ENCODE results near the gene RCN1.
"Not testable (repeated sequence)": the region's sequence is repeated elsewhere in the genome, so short reads cannot be mapped to it uniquely, and the experiment has no call there.

The RCN1 gene

DNA sequence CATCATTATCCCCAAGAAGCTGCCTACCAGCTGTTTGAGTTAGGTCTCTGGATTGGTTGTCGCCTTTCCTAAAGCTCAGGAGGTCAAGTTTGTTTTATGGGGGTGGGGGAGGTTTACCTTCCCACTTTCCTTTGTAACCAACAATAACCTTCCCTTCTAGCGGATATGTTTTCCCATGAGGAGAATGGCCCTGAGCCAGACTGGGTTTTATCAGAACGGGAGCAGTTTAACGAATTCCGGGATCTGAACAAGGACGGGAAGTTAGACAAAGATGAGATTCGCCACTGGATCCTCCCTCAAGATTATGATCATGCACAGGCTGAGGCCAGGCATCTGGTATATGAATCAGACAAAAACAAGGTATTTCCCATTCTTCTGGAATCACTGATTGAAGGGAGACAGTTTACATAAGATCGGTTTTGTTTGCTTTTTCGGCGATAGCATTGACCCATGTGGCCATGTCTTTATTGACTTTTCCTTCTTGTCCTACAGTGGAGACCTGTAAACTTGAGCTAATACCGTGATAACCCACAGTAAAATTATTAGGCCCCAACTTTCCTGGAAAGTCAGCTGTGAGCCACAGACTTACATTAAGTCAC is 12.3 kb downstream of the RCN1 start:
- FAIRE-seq: peak; percentile 67
- not testable (repeated sequence) for DNase-seq (ENCODE audit: insufficient read length)
- 0 out of 2 replicates have a peak, but pooled peaks have one; percentile 6 for TF ChIP-seq POLR2AphosphoS5 (IDR thresholded peaks at IDR 0.05; ENCODE audit: low read depth, low read length)

DNA sequence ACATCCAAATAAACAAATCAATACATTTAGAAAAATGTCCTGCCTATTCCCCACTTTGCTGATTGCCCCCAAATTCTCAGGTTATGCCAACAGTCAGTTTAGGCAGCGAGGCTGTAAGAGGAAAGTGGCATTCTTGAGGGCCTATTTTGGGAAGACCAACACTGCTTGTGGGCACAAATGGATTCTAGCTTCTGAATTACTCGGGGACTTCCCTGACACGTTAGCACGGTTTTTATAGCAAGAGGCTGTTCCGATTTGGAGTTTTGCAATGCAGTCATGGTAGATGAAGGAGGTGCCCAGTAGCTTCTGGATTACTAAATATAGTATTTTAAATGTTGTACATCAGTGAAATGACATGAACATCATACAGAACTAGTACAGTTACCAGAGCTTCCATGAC is 13.1 kb downstream of the RCN1 start:
- no peak for FAIRE-seq
- DNase-seq (ENCODE audit: insufficient read length): no peak
- TF ChIP-seq POLR2A (IDR thresholded peaks at IDR 0.05; ENCODE audit: low read depth, low read length) (no peak), TAF1 (IDR thresholded peaks at IDR 0.05; ENCODE audit: borderline replicate concordance, low read depth, low read length) (no peak), POLR2AphosphoS5 (IDR thresholded peaks at IDR 0.05; ENCODE audit: low read depth, low read length) (no peak)

GRCh38 chr11:32105871-32106560 is 15.1 kb downstream of the RCN1 start:
- TF ChIP-seq POLR2AphosphoS5 (IDR thresholded peaks at IDR 0.05; ENCODE audit: low read depth, low read length) (peak; percentile 86), POLR2A (IDR thresholded peaks at IDR 0.05; ENCODE audit: low read depth, low read length) (peak; percentile 71), TAF1 (IDR thresholded peaks at IDR 0.05; ENCODE audit: borderline replicate concordance, low read depth, low read length) (no peak)
- DNase-seq (ENCODE audit: insufficient read length): no peak
- peak; percentile 66 for FAIRE-seq

GRCh38 chr11:32107647-32108046 is 16.8 kb downstream of the RCN1 start:
- TF ChIP-seq POLR2AphosphoS5 (IDR thresholded peaks at IDR 0.05; ENCODE audit: low read depth, low read length) (no peak), TAF1 (IDR thresholded peaks at IDR 0.05; ENCODE audit: borderline replicate concordance, low read depth, low read length) (no peak), POLR2A (IDR thresholded peaks at IDR 0.05; ENCODE audit: low read depth, low read length) (no peak)
- DNase-seq (ENCODE audit: insufficient read length) (no peak), FAIRE-seq (peak; percentile 5)

- TF ChIP-seq TAF1 (IDR thresholded peaks at IDR 0.05; ENCODE audit: borderline replicate concordance, low read depth, low read length): no peak
- TF ChIP-seq POLR2A (IDR thresholded peaks at IDR 0.05; ENCODE audit: low read depth, low read length): no peak
- no peak for TF ChIP-seq POLR2AphosphoS5 (IDR thresholded peaks at IDR 0.05; ENCODE audit: low read depth, low read length)
- DNase-seq (ENCODE audit: insufficient read length): no peak
- FAIRE-seq: no peak
These were observed 17.7 kb downstream of the RCN1 start for GRCh38 chr11:32108576-32108975.

DNA sequence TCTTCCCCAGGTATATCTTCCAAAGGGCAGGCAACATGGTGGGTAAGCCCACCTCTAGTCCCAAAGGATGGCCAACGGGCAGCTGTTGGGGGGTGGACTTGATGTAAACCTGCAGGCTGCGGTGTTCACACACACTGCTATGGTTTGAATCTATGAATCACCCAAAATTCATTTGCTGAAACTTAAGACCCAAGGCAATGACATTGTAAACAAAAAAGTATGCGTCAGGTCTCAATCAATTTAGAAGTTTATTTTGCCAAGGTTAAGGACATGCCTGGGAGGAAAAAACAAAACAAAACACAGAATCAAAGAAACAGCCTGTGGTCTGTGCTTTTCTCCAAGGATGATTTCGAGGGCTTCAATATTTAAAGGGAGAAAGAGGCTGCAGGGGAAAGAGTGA is 18.3 kb downstream of the RCN1 start:
- no peak for FAIRE-seq
- no peak for DNase-seq (ENCODE audit: insufficient read length)
- no peak for TF ChIP-seq TAF1 (IDR thresholded peaks at IDR 0.05; ENCODE audit: borderline replicate concordance, low read depth, low read length)
- TF ChIP-seq POLR2AphosphoS5 (IDR thresholded peaks at IDR 0.05; ENCODE audit: low read depth, low read length): no peak
- TF ChIP-seq POLR2A (IDR thresholded peaks at IDR 0.05; ENCODE audit: low read depth, low read length): no peak

GRCh38 chr11:32109592-32109991 is 18.7 kb downstream of the RCN1 start:
- DNase-seq (ENCODE audit: insufficient read length): no peak
- FAIRE-seq: peak; percentile 40
- TF ChIP-seq POLR2A (IDR thresholded peaks at IDR 0.05; ENCODE audit: low read depth, low read length) (no peak), POLR2AphosphoS5 (IDR thresholded peaks at IDR 0.05; ENCODE audit: low read depth, low read length) (no peak), TAF1 (IDR thresholded peaks at IDR 0.05; ENCODE audit: borderline replicate concordance, low read depth, low read length) (no peak)

DNA sequence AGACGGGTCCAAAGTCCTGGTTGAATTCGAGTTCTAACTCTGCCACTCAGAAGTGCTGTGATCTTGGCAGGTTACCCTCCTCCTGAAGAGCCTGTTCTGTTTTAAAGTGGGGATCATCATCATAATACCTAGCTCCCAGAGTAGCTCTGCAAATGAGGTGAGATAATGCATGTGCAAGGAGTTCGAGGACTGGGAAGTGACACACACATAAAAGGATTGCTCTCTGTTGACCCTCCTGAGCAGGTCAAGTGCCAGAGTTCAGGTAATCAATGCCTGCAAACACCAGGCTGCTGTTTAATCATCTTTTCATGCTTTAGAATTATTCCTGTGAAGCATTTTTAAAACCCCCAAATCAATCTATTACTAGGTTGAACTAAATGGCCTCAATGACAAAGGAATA is 19.9 kb downstream of the RCN1 start:
- no peak for DNase-seq (ENCODE audit: insufficient read length)
- FAIRE-seq: no peak
- TF ChIP-seq POLR2AphosphoS5 (IDR thresholded peaks at IDR 0.05; ENCODE audit: low read depth, low read length): no peak
- TF ChIP-seq POLR2A (IDR thresholded peaks at IDR 0.05; ENCODE audit: low read depth, low read length): no peak
- TF ChIP-seq TAF1 (IDR thresholded peaks at IDR 0.05; ENCODE audit: borderline replicate concordance, low read depth, low read length): no peak

DNA sequence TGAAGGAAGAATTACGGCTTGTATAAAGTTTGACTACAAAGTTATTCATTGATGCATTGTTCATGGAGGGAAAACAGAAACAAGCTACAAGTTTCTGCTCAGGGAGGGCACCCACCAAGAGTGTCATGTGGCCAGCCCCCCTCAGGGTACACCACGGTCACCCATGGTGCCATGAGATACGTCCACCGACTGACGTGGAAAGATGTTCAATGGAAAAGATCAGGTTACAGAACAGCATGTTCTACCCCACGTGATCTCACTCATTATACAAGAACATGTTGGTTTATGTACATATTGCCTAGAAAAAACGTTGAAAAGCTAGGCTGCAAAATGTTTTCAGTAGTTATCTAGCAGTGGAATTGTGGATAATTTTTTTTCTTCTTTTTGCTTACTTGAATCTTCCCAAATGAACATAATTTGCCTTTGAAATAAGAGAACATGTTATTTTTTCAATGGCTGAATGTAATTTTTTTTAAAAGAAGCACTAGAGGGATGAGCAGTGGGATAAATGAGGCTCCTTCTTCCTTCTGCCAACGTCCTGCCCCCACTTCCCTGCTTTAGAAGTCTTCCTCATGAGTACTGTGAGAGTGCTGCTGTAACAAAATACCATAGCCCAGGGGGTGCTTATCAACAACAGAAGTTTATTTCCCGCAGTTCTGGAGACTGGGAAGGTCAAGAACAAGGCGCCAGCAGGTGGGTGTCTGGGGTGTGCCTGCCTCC is 22.5 kb downstream of the RCN1 start:
- no peak for TF ChIP-seq POLR2AphosphoS5 (IDR thresholded peaks at IDR 0.05; ENCODE audit: low read depth, low read length)
- TF ChIP-seq TAF1 (IDR thresholded peaks at IDR 0.05; ENCODE audit: borderline replicate concordance, low read depth, low read length): no peak
- TF ChIP-seq POLR2A (IDR thresholded peaks at IDR 0.05; ENCODE audit: low read depth, low read length): no peak
- no peak for DNase-seq (ENCODE audit: insufficient read length)
- no peak for FAIRE-seq

- FAIRE-seq (no peak), DNase-seq (ENCODE audit: insufficient read length) (no peak)
- TF ChIP-seq POLR2A (IDR thresholded peaks at IDR 0.05; ENCODE audit: low read depth, low read length) (no peak), TAF1 (IDR thresholded peaks at IDR 0.05; ENCODE audit: borderline replicate concordance, low read depth, low read length) (no peak), POLR2AphosphoS5 (IDR thresholded peaks at IDR 0.05; ENCODE audit: low read depth, low read length) (no peak)
These were observed 23.0 kb downstream of the RCN1 start for GRCh38 chr11:32113920-32114203.

DNA sequence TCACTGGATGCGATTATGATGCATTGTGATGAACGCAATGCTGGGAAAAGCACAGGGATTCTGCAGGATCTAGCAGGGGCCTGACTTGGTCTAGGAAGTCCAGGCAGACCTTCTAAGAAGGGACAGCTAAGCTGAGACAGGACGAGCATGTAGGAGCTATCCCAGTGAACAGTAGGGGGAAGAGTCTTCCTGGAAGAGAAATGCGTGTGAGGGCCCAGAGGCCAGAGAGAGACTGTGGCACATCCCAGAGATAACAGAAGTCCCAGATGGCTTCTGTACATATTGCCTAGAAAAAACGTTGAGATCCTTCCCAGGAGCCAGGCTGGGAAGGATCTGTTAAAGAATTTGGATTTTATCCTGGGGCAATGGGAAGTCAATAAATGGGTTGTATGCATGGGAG is 24.6 kb downstream of the RCN1 start:
- no peak for FAIRE-seq
- TF ChIP-seq POLR2A (IDR thresholded peaks at IDR 0.05; ENCODE audit: low read depth, low read length) (no peak), TAF1 (IDR thresholded peaks at IDR 0.05; ENCODE audit: borderline replicate concordance, low read depth, low read length) (no peak), POLR2AphosphoS5 (IDR thresholded peaks at IDR 0.05; ENCODE audit: low read depth, low read length) (no peak)
- no peak for DNase-seq (ENCODE audit: insufficient read length)

DNA sequence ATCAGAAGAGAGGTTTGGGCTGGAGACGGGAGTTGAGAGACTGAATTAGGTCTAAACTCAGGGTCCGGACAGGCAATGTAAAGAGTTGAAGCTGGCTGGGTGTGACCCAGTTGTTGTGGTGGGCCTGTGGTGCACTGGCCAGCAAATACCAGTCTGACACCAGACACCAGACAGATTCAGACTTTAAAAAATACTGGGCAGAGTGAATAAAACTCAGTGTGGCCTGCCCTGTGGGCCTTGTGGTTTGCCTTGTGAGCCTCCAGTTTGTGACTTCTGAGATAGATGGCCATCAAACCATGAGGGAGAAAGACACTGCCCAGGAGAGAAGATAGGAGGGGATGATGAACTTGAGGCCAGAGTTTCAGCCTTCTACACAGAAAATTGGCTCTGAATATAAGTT is 25.8 kb downstream of the RCN1 start:
- FAIRE-seq (no peak), DNase-seq (ENCODE audit: insufficient read length) (no peak)
- no peak for TF ChIP-seq POLR2AphosphoS5 (IDR thresholded peaks at IDR 0.05; ENCODE audit: low read depth, low read length)
- no peak for TF ChIP-seq TAF1 (IDR thresholded peaks at IDR 0.05; ENCODE audit: borderline replicate concordance, low read depth, low read length)
- no peak for TF ChIP-seq POLR2A (IDR thresholded peaks at IDR 0.05; ENCODE audit: low read depth, low read length)
